Measurements from ENCODE around the gene ANKRD35. TPM values are rescaled to one million over a fixed set of nuclear protein-coding genes. Genes with fewer than 3 reads are reported as not detected.
"Not testable (repeated sequence)": the region's sequence is repeated elsewhere in the genome, so short reads cannot be mapped to it uniquely, and the experiment has no call there.

ANKRD35 gene
- total RNA-seq, 1 donor from 2014 or later = 0.58 TPM

DNA sequence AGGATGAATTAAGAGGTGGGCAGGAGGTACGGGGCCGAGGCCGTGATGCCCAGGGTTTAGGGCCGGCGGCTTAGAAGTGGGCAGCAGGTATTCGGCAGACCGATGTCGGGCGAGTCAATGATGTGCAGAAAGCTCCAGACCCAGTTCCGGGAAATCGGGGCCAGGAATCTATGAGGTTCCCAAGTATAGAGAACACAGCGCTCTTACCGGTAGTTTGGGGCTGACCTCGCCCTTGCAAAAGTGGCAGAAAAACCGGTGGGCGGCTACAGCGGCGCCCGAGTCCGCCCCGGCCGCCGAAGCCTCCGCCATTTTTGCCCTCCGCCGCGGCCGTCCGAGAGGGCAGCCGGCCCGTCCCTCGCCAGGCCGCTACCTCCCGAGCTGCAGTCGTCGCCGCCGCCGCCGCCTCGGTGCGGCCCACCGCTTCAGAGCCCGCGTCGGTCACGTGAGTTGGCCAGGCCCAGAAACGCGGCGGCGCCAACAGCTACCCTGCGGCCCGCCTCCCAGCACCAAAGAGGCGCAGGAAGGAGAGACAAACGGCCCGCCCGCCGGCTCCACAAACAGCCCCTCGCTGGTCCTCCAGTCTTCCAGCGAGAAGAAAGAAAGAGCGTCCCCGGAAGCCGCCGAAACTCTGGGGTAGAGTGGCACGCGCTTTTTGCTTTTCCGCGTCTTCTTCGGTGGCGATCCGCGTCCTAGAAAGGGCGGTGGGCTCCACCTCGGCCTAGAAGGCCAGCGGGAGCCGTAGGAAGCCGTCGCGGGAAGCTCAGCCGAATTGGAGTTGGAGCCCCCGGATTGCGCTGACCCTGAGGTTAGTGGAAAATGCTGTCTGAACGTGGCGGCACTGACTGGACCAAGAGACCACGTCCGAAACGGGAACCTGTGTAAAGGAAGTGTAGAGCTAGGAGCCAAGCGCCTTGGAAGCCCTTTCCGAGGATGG is 61.8 kb downstream of the ANKRD35 start, which contains the start of the genes POLR3C and RNF115:
POLR3C (plus strand) TSS at position 636 of the 934 bp plus-strand sequence. CDS start 1,577 bp downstream, outside the sequence.
RNF115 (minus strand) TSS at position 531 of the 934 bp plus-strand sequence; CDS start at position 309, 222 bp downstream.
- Mint-ChIP-seq H3K4me3 (peak within 1 kb of the TSS; percentile 94), H3K27ac (peak within 1 kb of the TSS; percentile 99), H3K27me3 (ENCODE audit: low read depth) (no peaks in the 10 kb centered on the region), H3K4me1 (peaks cover 21% of the 10 kb centered on the region), H3K36me3 (peaks cover 19% of the 10 kb centered on the region), H3K9me3 (no peaks in the 10 kb centered on the region)
- DNase-seq (ENCODE audit: low spot score in 2 of 2, unreplicated experiment in 2 of 2) = peak; percentile 79 to 88
- TF ChIP-seq, protein P1, sequence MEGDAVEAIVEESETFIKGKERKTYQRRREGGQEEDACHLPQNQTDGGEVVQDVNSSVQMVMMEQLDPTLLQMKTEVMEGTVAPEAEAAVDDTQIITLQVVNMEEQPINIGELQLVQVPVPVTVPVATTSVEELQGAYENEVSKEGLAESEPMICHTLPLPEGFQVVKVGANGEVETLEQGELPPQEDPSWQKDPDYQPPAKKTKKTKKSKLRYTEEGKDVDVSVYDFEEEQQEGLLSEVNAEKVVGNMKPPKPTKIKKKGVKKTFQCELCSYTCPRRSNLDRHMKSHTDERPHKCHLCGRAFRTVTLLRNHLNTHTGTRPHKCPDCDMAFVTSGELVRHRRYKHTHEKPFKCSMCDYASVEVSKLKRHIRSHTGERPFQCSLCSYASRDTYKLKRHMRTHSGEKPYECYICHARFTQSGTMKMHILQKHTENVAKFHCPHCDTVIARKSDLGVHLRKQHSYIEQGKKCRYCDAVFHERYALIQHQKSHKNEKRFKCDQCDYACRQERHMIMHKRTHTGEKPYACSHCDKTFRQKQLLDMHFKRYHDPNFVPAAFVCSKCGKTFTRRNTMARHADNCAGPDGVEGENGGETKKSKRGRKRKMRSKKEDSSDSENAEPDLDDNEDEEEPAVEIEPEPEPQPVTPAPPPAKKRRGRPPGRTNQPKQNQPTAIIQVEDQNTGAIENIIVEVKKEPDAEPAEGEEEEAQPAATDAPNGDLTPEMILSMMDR (IDR thresholded peaks at IDR 0.05; ENCODE audit: unreplicated experiment) = no peak

DNA sequence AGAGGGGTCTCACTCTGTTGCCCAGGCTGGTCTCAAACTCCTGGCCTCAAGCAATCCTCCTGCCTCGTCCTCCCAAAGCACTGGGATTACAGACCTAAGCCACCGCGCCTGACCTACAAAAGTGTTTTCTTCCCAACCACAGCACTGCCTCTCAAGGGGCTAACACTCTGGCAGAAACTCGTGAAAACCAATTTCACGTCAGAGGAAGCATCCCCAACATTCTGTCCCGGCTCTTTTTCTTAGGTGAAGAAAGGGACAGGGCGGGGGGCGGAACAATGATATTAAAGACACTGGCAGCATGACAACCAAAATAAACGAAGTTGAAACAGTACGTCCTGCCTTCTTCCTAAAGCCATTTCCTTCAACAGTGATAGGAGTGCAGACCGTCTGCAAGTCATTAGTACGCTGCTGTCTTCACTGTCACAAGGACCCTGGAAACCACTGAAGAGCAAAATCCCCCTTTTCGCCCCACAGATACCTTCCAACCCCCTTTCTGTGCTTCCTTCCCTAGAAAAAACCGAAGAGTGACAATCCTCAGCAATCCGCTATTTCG is 62.8 kb downstream of the ANKRD35 start:
- not testable (repeated sequence) for H3K27ac Mint-ChIP-seq; H3K9me3 Mint-ChIP-seq; H3K27me3 Mint-ChIP-seq (ENCODE audit: low read depth); H3K4me3 Mint-ChIP-seq; DNase-seq (ENCODE audit: low spot score in 2 of 2, unreplicated experiment in 2 of 2)
- peaks cover 21% of the 10 kb centered on the region for H3K4me1 Mint-ChIP-seq
- peaks cover 10% of the 10 kb centered on the region for H3K36me3 Mint-ChIP-seq

DNA sequence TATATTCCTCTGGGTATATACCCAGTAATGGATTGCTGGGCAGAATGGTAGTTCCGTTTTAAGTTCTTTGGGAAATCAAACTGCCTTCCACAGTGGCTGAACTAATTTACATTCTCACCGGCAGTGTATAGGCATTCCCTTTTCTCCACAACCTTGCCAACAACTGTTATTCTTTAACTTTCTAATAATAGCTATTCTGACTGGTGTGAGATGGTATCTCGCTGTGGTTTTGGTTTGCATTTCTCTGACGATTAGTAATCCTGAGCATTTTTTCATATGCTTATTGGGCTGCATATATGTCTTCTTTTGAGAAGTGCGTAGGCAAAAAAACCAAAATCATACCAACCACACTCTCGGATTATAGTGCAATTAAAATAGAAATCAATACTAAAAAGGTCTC is 67.6 kb downstream of the ANKRD35 start:
- not testable (repeated sequence) for H3K27ac Mint-ChIP-seq; DNase-seq (ENCODE audit: low spot score in 2 of 2, unreplicated experiment in 2 of 2); H3K9me3 Mint-ChIP-seq; H3K4me3 Mint-ChIP-seq; H3K27me3 Mint-ChIP-seq (ENCODE audit: low read depth); H3K4me1 Mint-ChIP-seq; H3K36me3 Mint-ChIP-seq

Small RNA genes lying within 50 kb of the gene (microRNA-seq; reads per million reads assigned to microRNA genes)
- gene MIR6736 = not detected

Other genes with a start within 250 kb of the ANKRD35 start
- gene PDZK1, start 178.5 kb downstream of the ANKRD35 start, total RNA-seq = 0.34 to 0.64 TPM (median 0.51 TPM) in 3 replicates
- 0.23 TPM in 1 of 3 replicates, not detected in the others for gene CD160, start 166.4 kb downstream of the ANKRD35 start, total RNA-seq
- gene RNF115, start 61.8 kb downstream of the ANKRD35 start, total RNA-seq = 13.9 to 15.3 TPM (median 15.0 TPM) in 3 replicates
- 32.5 to 34.2 TPM (median 33.5 TPM) in 3 replicates for gene POLR3C, start 61.7 kb downstream of the ANKRD35 start, total RNA-seq
- gene NUDT17, start 40.2 kb downstream of the ANKRD35 start, total RNA-seq = 4.7 to 5.4 TPM (median 5.3 TPM) in 3 replicates
- gene PIAS3, start 26.8 kb downstream of the ANKRD35 start, total RNA-seq = 57.6 to 62.6 TPM (median 62.0 TPM) in 3 replicates
- 0.38 to 0.60 TPM (median 0.59 TPM) in 3 replicates for gene ITGA10, start 24.2 kb upstream of the ANKRD35 start, total RNA-seq
- 26.8 to 27.2 TPM (median 26.9 TPM) in 3 replicates for gene PEX11B, start 32.9 kb upstream of the ANKRD35 start, total RNA-seq
- 146 to 154 TPM (median 148 TPM) in 3 replicates for gene RBM8A, start 41.6 kb upstream of the ANKRD35 start, total RNA-seq
- 26.6 to 27.6 TPM (median 27.1 TPM) in 3 replicates for gene LIX1L, start 72.2 kb upstream of the ANKRD35 start, total RNA-seq
- gene ANKRD34A, start 78.7 kb upstream of the ANKRD35 start, total RNA-seq = 0.86 to 1.9 TPM (median 0.94 TPM) in 3 replicates
- 14.4 to 16.4 TPM (median 14.7 TPM) in 3 replicates for gene POLR3GL, start 78.8 kb upstream of the ANKRD35 start, total RNA-seq
- gene TXNIP, start 110.7 kb upstream of the ANKRD35 start, total RNA-seq = 125 to 129 TPM (median 129 TPM) in 3 replicates
- gene HJV, start 135.9 kb upstream of the ANKRD35 start, total RNA-seq = not detected in 3 replicates